GM10248 (cell line): ENCODE measurements around the gene DENR.
"Not testable (repeated sequence)": the region's sequence is repeated elsewhere in the genome, so short reads cannot be mapped to it uniquely, and the experiment has no call there.

ENCODE experiments used
- CTCF ChIA-PET: fragments of 300-600 bp; sonication (Branson Sonifier 250); formaldehyde crosslinking; extraction: SDS; loops from one replicate; lab custom pipeline; 2021; ENCODE audit warnings: antibody characterized with exemption; lab: Yijun Ruan, JAX
- POLR2A ChIA-PET: fragments of 350-650 bp; sonication (Branson Sonifier 250); formaldehyde crosslinking; extraction: SDS; loops from one replicate; lab custom pipeline; 2020; ENCODE audit warnings: antibody characterized with exemption; lab: Yijun Ruan, JAX
- DNase-seq: peaks from one replicate; pipeline ENCODE4 v3.0.0; 2012; ENCODE audit errors: extremely low spot score
- TF ChIP-seq, protein P1 (sequence below): IDR thresholded peaks from 2 replicates; pipeline ENCODE4 v1.5.1; 2012; ENCODE audit warnings: mild to moderate bottlenecking, low read depth; ENCODE audit errors: extremely low read depth, missing control alignments, control extremely low read depth

Gene DENR

DNA sequence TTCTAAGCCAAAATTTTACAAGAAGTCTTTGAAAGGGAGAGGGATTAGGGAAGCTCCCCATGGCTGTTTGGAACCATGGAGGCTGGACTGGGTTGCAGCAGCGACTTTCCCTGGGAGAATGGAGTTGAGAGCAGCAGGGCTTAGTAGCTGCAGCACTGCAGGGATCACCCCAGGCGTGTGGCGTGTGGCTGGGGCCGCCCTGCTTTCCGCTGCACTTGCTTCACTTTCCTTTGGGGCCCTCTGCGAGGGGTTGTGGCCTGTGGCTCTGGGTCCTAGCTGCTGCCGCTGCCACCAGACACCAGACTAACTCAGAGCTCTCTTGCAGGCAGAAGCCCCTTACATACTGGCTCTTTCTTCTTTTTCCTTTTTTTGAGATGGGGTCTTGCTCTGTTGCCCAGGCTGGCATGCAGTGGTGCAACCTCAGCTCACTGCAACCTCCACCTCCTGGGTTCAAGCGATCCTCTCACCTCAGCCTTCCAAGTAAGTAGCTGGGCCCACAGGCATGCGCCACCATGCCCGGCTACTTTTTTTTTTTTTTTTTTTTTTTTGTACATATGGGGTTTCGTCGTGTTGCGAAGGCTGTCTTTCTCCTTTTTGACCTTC, 47.1 kb downstream of the DENR start:
- CTCF ChIA-PET, result interaction anchor here (1.0 to 1.2 kb wide), 4 partner anchors 9 to 21 kb away, joined by 3 to 6 read pairs (median 4); no protein-coding TSS in a partner anchor
- no peak for DNase-seq
- POLR2A ChIA-PET, result no interaction called here
- TF ChIP-seq, protein P1, sequence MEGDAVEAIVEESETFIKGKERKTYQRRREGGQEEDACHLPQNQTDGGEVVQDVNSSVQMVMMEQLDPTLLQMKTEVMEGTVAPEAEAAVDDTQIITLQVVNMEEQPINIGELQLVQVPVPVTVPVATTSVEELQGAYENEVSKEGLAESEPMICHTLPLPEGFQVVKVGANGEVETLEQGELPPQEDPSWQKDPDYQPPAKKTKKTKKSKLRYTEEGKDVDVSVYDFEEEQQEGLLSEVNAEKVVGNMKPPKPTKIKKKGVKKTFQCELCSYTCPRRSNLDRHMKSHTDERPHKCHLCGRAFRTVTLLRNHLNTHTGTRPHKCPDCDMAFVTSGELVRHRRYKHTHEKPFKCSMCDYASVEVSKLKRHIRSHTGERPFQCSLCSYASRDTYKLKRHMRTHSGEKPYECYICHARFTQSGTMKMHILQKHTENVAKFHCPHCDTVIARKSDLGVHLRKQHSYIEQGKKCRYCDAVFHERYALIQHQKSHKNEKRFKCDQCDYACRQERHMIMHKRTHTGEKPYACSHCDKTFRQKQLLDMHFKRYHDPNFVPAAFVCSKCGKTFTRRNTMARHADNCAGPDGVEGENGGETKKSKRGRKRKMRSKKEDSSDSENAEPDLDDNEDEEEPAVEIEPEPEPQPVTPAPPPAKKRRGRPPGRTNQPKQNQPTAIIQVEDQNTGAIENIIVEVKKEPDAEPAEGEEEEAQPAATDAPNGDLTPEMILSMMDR, result no peak

DNA sequence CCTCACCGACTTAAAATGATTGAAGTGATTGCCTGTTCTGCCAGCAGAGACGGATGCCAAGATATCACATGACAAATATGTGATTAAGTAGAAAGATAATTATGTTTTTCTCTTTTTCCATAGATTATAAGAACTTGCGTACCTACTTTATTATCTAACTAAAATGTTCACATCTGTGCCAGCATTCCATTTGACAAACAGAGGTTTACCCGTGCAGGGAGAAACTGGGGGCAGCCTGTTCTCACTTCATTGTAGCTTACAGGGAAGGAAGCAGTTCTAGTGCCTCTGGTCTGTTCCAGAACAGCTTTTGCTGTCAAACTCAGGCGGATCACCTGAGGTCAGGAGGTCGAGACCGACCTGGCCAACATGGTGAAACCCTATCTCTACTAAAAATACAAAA, 51.3 kb downstream of the DENR start:
- CTCF ChIA-PET, result interaction anchor here (0.8 to 4.2 kb wide), 2 partner anchors 10 to 31 kb away, joined by 3 to 33 read pairs; no protein-coding TSS in a partner anchor
- POLR2A ChIA-PET, result no interaction called here
- TF ChIP-seq, protein P1, result no peak
- no peak for DNase-seq

DNA sequence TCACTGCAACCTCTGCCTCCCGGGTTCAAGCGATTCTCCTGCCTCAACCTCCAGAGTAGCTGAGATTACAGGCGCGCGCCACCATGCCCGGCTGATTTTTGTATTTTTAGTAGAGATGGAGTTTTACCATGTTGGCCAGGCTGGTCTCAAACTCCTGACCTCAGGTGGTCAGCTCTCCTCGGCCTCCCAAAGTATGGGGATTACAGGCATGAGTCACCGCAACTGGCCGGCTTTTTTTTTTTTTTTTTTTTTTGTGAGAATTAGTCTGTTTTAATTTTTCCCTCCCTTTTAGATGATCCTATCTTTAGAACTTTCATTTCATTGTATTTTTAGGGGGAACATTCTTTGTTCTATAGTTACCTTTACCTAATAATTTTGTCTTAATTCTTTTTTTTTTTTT, 52.3 kb downstream of the DENR start:
- DNase-seq, result not testable (repeated sequence)
- ChIA-PET CTCF (interaction anchor here (1.5 to 4.2 kb wide), 2 partner anchors 11 kb away, joined by 13 to 33 read pairs; no protein-coding TSS in a partner anchor), POLR2A (interaction anchor here (0.7 kb wide), 1 partner anchor 161 kb away, joined by 3 read pairs; the partner anchor contains the start of gene ABCB9)

DNA sequence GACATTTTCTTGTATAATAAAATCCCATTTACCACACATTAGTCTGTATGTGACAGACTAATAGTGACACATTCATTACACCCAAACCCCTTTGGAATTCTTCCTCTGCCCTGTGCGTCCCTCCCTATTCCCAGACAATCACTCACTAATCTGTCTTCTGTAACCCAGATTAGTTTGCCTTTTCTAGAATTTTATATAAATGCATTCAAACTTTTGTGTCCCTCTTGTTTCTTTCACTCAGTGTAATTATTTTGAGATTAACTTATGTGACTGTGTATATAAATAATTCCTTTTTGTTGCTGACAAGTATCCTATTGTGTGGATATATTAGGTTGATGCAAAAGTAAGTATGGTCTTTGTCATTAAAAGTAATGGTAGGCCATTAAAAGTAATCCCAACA, 55.0 kb downstream of the DENR start:
- CTCF ChIA-PET, result interaction anchor here (1.0 to 1.9 kb wide), 3 partner anchors 14 to 19 kb away, joined by 3 to 19 read pairs (median 4); no protein-coding TSS in a partner anchor
- POLR2A ChIA-PET, result no interaction called here

DNA sequence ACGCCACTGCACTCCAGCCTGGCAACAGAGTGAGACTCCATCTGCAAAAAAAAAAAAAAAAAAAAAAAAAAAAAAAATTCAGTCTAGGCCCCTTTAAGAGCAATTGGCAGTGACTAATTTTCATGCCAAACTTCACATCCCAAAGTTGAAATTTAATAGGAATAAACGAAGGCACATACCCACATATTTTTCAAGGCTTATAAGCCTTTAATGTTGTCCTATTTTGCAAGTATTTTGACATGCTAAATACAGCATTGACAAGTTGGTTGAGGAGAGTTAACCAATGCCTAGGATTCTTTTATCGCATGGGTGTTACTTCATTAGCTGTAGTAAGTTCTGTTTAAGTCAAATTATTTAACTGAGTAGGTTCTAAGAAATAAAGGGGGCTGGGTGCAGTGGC, 59.2 kb downstream of the DENR start:
- CTCF ChIA-PET, result interaction anchor here (4.4 kb wide), 1 partner anchor 18 kb away, joined by 18 read pairs; no protein-coding TSS in a partner anchor
- DNase-seq, result no peak
- POLR2A ChIA-PET, result interaction anchor here (0.6 kb wide), 1 partner anchor 14 kb away, joined by 3 read pairs; no protein-coding TSS in a partner anchor
- TF ChIP-seq, protein P1, result no peak

More for the DNA sequence above, 55.0 kb downstream of the DENR start:
- TF ChIP-seq, protein P1, result no peak
- DNase-seq, result no peak

DNA sequence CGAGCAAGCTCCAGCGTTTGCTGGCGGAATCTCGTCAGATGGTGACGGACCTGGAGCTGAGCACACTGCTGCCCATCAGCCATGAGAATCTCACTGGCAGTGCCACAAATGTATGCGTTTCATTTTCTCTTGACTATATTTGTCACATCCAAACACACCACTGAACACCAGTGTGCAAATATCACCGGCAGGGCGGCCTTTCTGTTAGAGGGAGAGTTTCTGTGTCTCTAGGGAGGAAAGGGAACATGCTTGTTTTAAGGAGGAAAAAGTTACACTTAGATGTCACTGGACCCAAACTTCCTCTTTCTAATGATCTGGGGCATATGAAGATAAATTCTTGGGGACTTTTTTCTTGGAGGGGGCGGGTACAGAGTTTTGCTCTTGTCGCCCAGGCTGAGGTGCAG, 60.7 kb downstream of the DENR start:
- TF ChIP-seq, protein P1, result no peak
- DNase-seq, result peak; percentile 60
- ChIA-PET CTCF (interaction anchor here (0.9 to 4.4 kb wide), 2 partner anchors 20 to 28 kb away, joined by 3 to 18 read pairs; no protein-coding TSS in a partner anchor), POLR2A (no interaction called here)
